ENCODE data around the gene CTSE. TPM values are rescaled to one million over a fixed set of nuclear protein-coding genes. Genes with fewer than 3 reads are reported as not detected.

The CTSE gene
- total and polyA plus RNA-seq, 9 of the 15 experiments (the other 6 are each of a cell fraction or from before 2014, with no cell fraction given): 0.04 to 0.18 (median 0.09) TPM; not detected in 4

GRCh38 chr1:206066479-206067171, 42.9 kb upstream of the CTSE start (continued):
- TF ChIP-seq CCNT2 (IDR thresholded peaks at IDR 0.05; ENCODE audit: borderline replicate concordance, extremely low read depth, insufficient read length, low read depth, low read length) (peak; percentile 42), HNRNPLL (IDR thresholded peaks at IDR 0.05; ENCODE audit: low read depth, low read length, poor library complexity, severe bottlenecking) (no peak), XRCC3 (IDR thresholded peaks at IDR 0.05) (no peak), MEF2D (tag; conservative IDR thresholded peaks at IDR 0.05; ENCODE audit: low read depth) (no peak), DEAF1 (CRISPR knock-in tag; IDR thresholded peaks at IDR 0.05) (no peak), HDAC3 (IDR thresholded peaks at IDR 0.05; ENCODE audit: borderline replicate concordance, partially characterized antibody) (peak; percentile 57), ZNF551 (CRISPR knock-in tag; IDR thresholded peaks at IDR 0.05) (no peak), FOSL1 (tag; conservative IDR thresholded peaks at IDR 0.05) (peak; percentile 69), ILK (tag; IDR thresholded peaks at IDR 0.05; ENCODE audit: borderline replicate concordance, low read depth) (no peak), PHF21A (IDR thresholded peaks at IDR 0.05; ENCODE audit: borderline replicate concordance, low read depth) (no peak), HDAC1 (IDR thresholded peaks at IDR 0.05) (peak in 1 of 2 experiments; percentile 70; a peak in 1 of 4 replicates), PRMT5 (CRISPR knock-in tag; IDR thresholded peaks at IDR 0.05) (no peak), ZNF143 (CRISPR knock-in tag; IDR thresholded peaks at IDR 0.05) (no peak), TCF7L2 (IDR thresholded peaks at IDR 0.05; ENCODE audit: low read depth, low read length) (no peak), KDM1A (IDR thresholded peaks at IDR 0.05) (peak; percentile 95), CUX1 (CRISPR knock-in tag; IDR thresholded peaks at IDR 0.05) (no peak; the same call in 1 of the 2 replicates), ZKSCAN1 (IDR thresholded peaks at IDR 0.05; ENCODE audit: low read depth, low read length) (no peak), MED1 (CRISPR knock-in tag; IDR thresholded peaks at IDR 0.05; ENCODE audit: borderline replicate concordance) (no peak), ETV1 (tag; conservative IDR thresholded peaks at IDR 0.05; ENCODE audit: low read depth) (no peak)
